Activated naive CD8-positive, alpha-beta T cell treated with anti-CD3 and anti-CD28 coated beads for 36 hours (primary cell): ENCODE data around the gene SYF2. TPM values are rescaled to one million over a fixed set of nuclear protein-coding genes. Genes with fewer than 3 reads are reported as not detected.
"Not testable (repeated sequence)": the region's sequence is repeated elsewhere in the genome, so short reads cannot be mapped to it uniquely, and the experiment has no call there.

Experiments used
- DNase-seq: peaks from one replicate; pipeline ENCODE4 v3.0.0; 2021
- H3K27ac Mint-ChIP-seq: one replicate; pipeline ENCODE4 v1.8.0; 2022; ENCODE audit warnings: mild to moderate bottlenecking, moderate library complexity, mixed read lengths
- H3K27me3 Mint-ChIP-seq: one replicate; pipeline ENCODE4 v1.8.0; 2022; ENCODE audit warnings: mild to moderate bottlenecking, mixed read lengths
- H3K36me3 Mint-ChIP-seq: one replicate; pipeline ENCODE4 v1.8.0; 2021; ENCODE audit warnings: mild to moderate bottlenecking, mixed read lengths
- H3K4me1 Mint-ChIP-seq: one replicate; pipeline ENCODE4 v1.8.0; 2021; ENCODE audit warnings: mixed read lengths
- H3K4me3 Mint-ChIP-seq: one replicate; pipeline ENCODE4 v1.8.0; 2022; ENCODE audit warnings: mild to moderate bottlenecking, moderate library complexity, mixed read lengths
- H3K9me3 Mint-ChIP-seq: one replicate; pipeline ENCODE4 v1.8.0; 2022; ENCODE audit warnings: mixed read lengths
- total RNA-seq, 2 experiments: library from RNA; stranded (reverse); gene quantifications; one replicate each; pipeline ENCODE4 v1.2.3, GENCODE V29; 2021

SYF2 gene
- total RNA-seq, 2 experiments from 2014 or later, result 34.8 to 36.6 TPM

GRCh38 chr1:25255706-25256577 is 23.6 kb upstream of the SYF2 start:
- Mint-ChIP-seq H3K4me3 (no peak overlapping the region), H3K36me3 (no peaks in the 10 kb centered on the region), H3K27ac (no peak overlapping the region), H3K4me1 (peaks cover 9% of the 10 kb centered on the region), H3K27me3 (no peaks in the 10 kb centered on the region), H3K9me3 (no peaks in the 10 kb centered on the region)
- no peak for DNase-seq

DNA sequence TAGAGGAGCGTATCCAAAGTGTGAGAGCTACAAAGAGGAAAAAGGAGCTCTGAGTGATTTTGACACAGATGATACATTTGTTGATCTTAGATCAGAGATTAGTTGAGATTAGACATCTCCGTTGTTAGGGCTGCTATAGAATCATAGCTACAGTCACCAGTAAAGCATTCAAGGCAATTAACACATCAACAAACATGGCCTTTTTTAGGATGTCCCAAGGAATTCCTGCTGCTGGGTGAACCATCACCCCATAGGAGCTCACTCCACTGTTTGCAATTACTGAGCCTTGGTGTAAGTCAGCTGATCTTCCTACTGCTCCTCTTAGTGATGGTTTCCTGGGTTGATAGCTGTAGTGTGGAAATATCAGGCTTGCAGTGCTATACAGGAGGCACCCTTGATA is 21.6 kb upstream of the SYF2 start:
- no peak for DNase-seq
- H3K27me3 Mint-ChIP-seq, result no peaks in the 10 kb centered on the region
- no peaks in the 10 kb centered on the region for H3K36me3 Mint-ChIP-seq
- H3K27ac Mint-ChIP-seq, result no peak overlapping the region
- no peaks in the 10 kb centered on the region for H3K9me3 Mint-ChIP-seq
- peaks cover 1% of the 10 kb centered on the region for H3K4me1 Mint-ChIP-seq
- no peak overlapping the region for H3K4me3 Mint-ChIP-seq

- H3K9me3 Mint-ChIP-seq, result no peaks in the 10 kb centered on the region
- H3K27ac Mint-ChIP-seq, result peak overlapping the region; percentile 99
- peak overlapping the region; percentile 88 for H3K4me3 Mint-ChIP-seq
- no peaks in the 10 kb centered on the region for H3K27me3 Mint-ChIP-seq
- peaks cover 34% of the 10 kb centered on the region for H3K36me3 Mint-ChIP-seq
- DNase-seq, result no peak
- peaks cover 32% of the 10 kb centered on the region for H3K4me1 Mint-ChIP-seq
These were observed 15.8 kb upstream of the SYF2 start for GRCh38 chr1:25247829-25248754.

DNA sequence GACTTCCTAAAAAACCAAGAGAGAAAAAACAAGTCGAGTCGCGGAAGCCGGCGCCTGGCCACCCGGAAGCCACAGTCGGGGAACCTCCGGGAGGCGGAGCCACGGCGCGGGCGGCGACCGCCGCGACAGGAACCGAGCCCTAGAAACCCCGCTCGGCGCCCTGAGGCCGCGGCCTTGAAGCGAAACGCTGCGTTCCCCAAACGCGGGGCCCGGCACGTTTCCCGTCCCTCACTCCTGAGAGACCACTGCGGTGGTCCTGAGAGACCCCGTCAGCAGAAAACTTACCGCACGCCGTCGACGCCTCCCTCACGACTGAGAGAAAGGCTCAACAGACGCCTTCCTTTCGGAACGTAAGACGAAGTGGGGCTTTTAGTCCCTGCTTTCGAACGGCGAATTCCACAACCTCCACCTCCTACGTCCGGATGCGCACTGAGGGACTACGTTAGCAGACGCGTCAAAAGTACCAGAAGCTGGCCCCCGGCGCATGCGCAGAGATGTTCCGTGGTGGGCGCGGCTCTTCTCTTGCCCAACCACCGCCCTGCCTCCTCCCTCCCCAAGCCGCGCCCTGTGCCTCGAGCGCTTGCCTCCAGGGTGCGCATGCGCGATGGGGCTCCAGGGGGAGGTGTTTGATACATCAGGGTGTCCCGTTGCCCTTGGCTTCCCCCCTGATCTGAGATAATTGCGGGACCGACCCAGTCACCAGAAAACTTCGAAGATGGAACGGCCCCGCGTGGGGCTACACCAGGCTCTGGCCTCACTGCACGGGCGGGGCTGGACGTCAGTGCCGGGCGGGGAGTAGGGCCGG is 14.9 kb upstream of the SYF2 start, which contains the start of gene RSRP1:
Gene RSRP1 (minus strand): TSS at position 431 of the 805 bp plus-strand sequence. CDS start 491 bp downstream, outside the sequence.
- Mint-ChIP-seq H3K4me3 (peak within 1 kb of the TSS; percentile 88), H3K9me3 (no peaks in the 10 kb centered on the region), H3K27me3 (no peaks in the 10 kb centered on the region), H3K27ac (peak within 1 kb of the TSS; percentile 99), H3K36me3 (peaks cover 42% of the 10 kb centered on the region), H3K4me1 (peaks cover 37% of the 10 kb centered on the region)
- DNase-seq, result peak; percentile 100

- DNase-seq, result peak; percentile 39
- Mint-ChIP-seq H3K4me3 (peak overlapping the region; percentile 88), H3K27ac (peak overlapping the region; percentile 99), H3K4me1 (peaks cover 37% of the 10 kb centered on the region), H3K36me3 (peaks cover 42% of the 10 kb centered on the region), H3K27me3 (no peaks in the 10 kb centered on the region), H3K9me3 (no peaks in the 10 kb centered on the region)
These were observed 14.3 kb upstream of the SYF2 start for GRCh38 chr1:25246600-25247023.

DNA sequence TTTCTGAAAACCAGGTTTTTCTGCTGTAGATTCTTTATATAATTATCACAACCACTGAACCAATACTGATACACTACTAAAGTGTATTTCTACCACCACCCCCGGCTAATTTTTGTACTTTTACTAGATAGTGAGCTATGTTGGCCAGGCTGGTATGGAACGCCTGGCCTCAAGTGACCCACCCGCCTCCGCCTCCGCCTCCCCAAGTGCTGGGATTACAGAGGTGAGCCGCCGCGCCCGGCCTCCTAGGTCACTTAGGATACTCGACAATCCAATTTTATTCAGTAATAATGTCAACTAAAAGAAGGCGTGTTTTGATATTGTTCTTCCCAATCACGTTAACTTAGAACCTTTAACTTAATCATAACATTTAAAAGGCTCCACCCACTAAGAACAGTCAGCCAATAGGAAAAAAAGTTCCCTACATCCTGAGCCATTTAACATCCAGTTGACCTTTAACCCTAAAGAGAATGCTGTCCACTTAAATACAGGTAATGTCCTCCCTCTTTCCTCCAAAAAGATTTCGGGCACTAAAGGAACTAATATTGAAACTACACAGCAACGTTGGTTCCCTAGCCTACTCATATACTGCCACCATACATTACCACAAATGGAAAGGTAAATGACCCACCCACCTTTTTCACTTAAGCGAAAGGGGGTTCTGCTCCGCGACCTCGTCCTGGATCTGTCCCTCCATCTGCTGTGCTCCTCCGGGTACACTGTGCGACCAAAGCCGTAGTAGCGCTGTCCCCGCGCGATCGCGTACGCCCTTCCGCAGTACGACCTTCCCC is 13.7 kb upstream of the SYF2 start:
- H3K36me3 Mint-ChIP-seq, result peaks cover 47% of the 10 kb centered on the region
- no peak for DNase-seq
- H3K27ac Mint-ChIP-seq, result peak overlapping the region; percentile 99
- no peaks in the 10 kb centered on the region for H3K27me3 Mint-ChIP-seq
- peak overlapping the region; percentile 88 for H3K4me3 Mint-ChIP-seq
- H3K4me1 Mint-ChIP-seq, result peaks cover 41% of the 10 kb centered on the region
- no peaks in the 10 kb centered on the region for H3K9me3 Mint-ChIP-seq

GRCh38 chr1:25245393-25245792 is 13.1 kb upstream of the SYF2 start:
- Mint-ChIP-seq H3K36me3 (peaks cover 47% of the 10 kb centered on the region), H3K4me1 (peaks cover 46% of the 10 kb centered on the region), H3K4me3 (peak overlapping the region; percentile 88), H3K27ac (peak overlapping the region; percentile 99), H3K9me3 (no peaks in the 10 kb centered on the region), H3K27me3 (no peaks in the 10 kb centered on the region)
- DNase-seq, result no peak

- no peaks in the 10 kb centered on the region for H3K9me3 Mint-ChIP-seq
- peaks cover 58% of the 10 kb centered on the region for H3K4me1 Mint-ChIP-seq
- H3K27ac Mint-ChIP-seq, result no peak overlapping the region
- H3K27me3 Mint-ChIP-seq, result no peaks in the 10 kb centered on the region
- H3K36me3 Mint-ChIP-seq, result peaks cover 50% of the 10 kb centered on the region
- H3K4me3 Mint-ChIP-seq, result peak overlapping the region; percentile 18
- no peak for DNase-seq
These were observed 11.6 kb upstream of the SYF2 start for GRCh38 chr1:25243907-25244306.

DNA sequence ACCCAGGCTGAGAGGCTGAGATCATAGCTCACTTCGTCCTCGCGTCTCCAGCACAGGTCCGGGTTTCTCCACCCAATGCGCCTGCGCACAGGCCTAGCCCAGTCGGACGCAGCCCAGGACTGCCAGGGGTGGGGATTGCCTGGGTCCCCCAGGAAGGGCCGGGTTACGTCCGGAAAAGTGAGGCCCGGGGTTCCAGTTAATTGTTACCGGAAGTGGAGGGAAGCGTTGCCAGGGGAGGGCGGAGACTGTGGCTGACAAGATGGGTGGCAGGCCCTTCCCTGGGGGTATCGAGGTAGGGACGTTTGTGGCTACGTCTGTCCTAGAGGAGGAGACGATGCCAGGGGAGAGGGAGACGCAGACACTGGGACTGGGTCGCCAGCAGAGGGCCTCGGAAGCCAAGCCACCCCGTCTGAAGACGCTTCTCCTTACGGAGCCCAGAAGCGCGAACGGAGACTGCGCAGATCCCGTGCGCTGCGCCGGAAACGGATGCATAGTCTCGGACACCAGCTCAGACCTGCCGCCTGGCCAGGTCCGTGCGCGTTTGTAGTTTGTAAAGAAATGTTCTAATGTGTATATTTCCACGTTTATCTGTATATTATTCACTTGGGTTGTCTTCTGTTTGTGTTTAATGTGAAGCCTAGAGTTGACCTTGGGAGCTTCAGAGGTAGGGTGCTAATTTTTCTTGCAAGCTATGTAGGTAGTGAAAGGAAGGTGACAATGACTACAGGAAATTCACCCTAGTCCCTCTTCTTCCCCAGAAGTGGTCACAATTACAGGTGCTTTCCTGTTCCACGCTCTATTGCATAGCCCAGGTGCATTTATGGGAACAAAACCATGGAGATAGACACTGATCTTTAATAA is 7.6 kb upstream of the SYF2 start:
- Mint-ChIP-seq H3K36me3 (peaks cover 27% of the 10 kb centered on the region), H3K27ac (peak overlapping the region; percentile 92), H3K4me1 (peaks cover 43% of the 10 kb centered on the region), H3K9me3 (no peaks in the 10 kb centered on the region), H3K27me3 (no peaks in the 10 kb centered on the region), H3K4me3 (peak overlapping the region; percentile 86)
- DNase-seq, result peak; percentile 96

DNA sequence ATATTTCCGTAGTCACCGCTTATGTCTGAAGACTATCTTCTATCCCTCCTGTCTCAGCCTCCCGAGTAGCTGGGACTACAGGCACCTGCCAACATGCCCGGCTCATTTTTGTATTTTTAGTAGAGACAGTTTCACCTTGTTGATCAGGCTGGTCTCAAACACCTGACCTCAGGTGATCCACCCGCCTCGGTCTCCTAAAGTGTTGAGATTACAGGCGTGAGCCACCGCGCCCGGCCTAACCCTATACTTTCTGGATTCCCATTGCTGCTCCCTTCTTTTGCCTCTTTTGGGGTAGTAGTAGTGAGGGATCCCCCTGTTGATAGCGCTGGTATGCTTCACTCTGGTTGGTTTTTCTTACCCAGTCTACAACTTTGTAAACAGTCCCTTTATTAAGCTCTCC is 5.7 kb upstream of the SYF2 start:
- H3K36me3 Mint-ChIP-seq, result peaks cover 22% of the 10 kb centered on the region
- H3K27me3 Mint-ChIP-seq, result no peaks in the 10 kb centered on the region
- H3K4me1 Mint-ChIP-seq, result peaks cover 42% of the 10 kb centered on the region
- H3K9me3 Mint-ChIP-seq, result no peaks in the 10 kb centered on the region
- H3K4me3 Mint-ChIP-seq, result no peak overlapping the region
- H3K27ac Mint-ChIP-seq, result peak overlapping the region; percentile 3
- DNase-seq, result no peak

DNA sequence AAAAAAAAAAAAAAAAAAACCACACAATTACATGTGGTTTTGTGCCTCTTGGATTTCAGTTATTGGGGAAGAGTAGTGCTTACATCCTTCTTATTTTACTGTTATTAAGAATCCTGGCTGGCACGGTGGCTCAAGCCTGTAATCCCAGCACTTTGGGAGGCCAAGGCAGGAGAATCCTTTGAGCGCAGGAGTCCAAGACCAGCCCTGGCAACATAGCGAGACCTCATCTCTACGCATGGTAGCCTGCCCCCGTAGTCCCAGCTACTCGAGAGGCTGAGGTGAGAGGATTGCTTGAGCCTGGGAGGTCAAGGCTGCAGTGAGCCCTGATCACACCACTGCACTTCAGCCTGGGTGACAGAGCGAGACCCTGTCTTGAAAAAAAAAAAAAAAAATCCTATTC is 4.0 kb upstream of the SYF2 start:
- not testable (repeated sequence) for H3K27ac Mint-ChIP-seq, H3K4me3 Mint-ChIP-seq, DNase-seq, H3K27me3 Mint-ChIP-seq, H3K9me3 Mint-ChIP-seq
- Mint-ChIP-seq H3K4me1 (peaks cover 41% of the 10 kb centered on the region), H3K36me3 (peaks cover 16% of the 10 kb centered on the region)

DNA sequence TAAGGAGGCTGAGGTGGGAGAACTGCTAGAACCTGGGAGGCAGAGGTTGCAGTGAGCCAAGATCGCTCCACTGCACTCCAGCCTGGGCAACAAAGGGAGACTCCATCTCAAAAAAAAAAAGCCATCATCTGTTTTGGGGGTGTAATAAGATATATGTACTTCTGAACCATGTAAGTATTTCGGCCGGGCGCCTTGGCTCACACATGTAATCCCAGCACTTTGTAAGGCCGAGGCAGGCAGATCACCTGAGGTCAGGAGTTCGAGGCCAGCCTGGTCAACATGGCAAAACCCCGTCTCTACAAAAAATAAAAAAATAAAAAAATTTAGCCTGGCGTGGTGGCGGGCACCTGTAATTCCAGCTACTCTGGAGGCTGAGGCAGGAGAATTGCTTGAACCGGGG is 3.1 kb upstream of the SYF2 start:
- not testable (repeated sequence) for H3K4me3 Mint-ChIP-seq, H3K27me3 Mint-ChIP-seq, H3K27ac Mint-ChIP-seq, DNase-seq, H3K9me3 Mint-ChIP-seq
- Mint-ChIP-seq H3K36me3 (peaks cover 16% of the 10 kb centered on the region), H3K4me1 (peaks cover 41% of the 10 kb centered on the region)
